Upper lobe of left lung (tissue), 4 donors: ENCODE data around the gene MTG1.
"Not testable (repeated sequence)": the region's sequence is repeated elsewhere in the genome, so short reads cannot be mapped to it uniquely, and the experiment has no call there.

Source experiments
- EP300 ChIP-seq, 4 donors: sonication (generic); formaldehyde crosslinking; IDR thresholded peaks; one replicate each; pipeline ENCODE4 v1.5.1; 2017; ENCODE audit warnings: antibody characterized with exemption in 4 of 4, control low read depth in 2 of 4
- POLR2A ChIP-seq, 4 donors: fragments of 450-650 bp; IDR thresholded peaks; one replicate each; pipeline ENCODE4 v1.5.1; 2016 to 2017; ENCODE audit warnings: antibody characterized with exemption in 4 of 4, mild to moderate bottlenecking in 2 of 4
- POLR2AphosphoS5 ChIP-seq, 2 donors: sonication (generic); formaldehyde crosslinking; IDR thresholded peaks; one replicate each; pipeline ENCODE4 v1.5.1; 2017; ENCODE audit warnings: antibody characterized with exemption in 2 of 2
- TF ChIP-seq, protein P1 (sequence below), 6 experiments: fragments of 450-650 bp in 4 of 6; fragments of 200-600 bp in 2 of 6; sonication (generic) in 2 of 6; IDR thresholded peaks; one replicate each; pipeline ENCODE4 v1.5.1; 2016 to 2019; ENCODE audit warnings: antibody characterized with exemption in 6 of 6

DNA sequence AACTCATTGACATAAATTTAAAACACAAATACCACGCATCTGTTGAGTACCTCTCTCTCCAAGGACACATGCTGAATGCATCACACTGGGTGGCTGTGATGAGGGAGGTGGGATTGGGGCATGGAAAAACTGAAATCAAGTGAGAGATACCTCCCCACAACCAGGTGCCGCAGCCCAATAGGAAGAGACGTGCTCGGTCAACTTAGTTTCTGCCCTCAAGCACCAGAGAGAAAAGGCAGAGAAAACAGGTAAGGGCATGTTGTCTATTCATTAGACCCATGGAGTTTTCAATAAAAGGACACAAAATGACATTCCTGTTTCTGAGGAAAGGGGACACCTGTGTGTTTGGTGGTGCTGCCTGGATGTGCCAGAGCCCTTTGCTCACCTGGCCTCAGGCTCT is 35.6 kb downstream of the MTG1 start:
- TF ChIP-seq, protein P1, sequence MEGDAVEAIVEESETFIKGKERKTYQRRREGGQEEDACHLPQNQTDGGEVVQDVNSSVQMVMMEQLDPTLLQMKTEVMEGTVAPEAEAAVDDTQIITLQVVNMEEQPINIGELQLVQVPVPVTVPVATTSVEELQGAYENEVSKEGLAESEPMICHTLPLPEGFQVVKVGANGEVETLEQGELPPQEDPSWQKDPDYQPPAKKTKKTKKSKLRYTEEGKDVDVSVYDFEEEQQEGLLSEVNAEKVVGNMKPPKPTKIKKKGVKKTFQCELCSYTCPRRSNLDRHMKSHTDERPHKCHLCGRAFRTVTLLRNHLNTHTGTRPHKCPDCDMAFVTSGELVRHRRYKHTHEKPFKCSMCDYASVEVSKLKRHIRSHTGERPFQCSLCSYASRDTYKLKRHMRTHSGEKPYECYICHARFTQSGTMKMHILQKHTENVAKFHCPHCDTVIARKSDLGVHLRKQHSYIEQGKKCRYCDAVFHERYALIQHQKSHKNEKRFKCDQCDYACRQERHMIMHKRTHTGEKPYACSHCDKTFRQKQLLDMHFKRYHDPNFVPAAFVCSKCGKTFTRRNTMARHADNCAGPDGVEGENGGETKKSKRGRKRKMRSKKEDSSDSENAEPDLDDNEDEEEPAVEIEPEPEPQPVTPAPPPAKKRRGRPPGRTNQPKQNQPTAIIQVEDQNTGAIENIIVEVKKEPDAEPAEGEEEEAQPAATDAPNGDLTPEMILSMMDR (IDR thresholded peaks at IDR 0.05), result not testable (repeated sequence)
- TF ChIP-seq POLR2AphosphoS5, POLR2A, EP300 (IDR thresholded peaks at IDR 0.05): not testable (repeated sequence)
